Measurements from ENCODE around the gene CES1.
"Not testable (repeated sequence)": the region's sequence is repeated elsewhere in the genome, so short reads cannot be mapped to it uniquely, and the experiment has no call there.

The CES1 gene

DNA sequence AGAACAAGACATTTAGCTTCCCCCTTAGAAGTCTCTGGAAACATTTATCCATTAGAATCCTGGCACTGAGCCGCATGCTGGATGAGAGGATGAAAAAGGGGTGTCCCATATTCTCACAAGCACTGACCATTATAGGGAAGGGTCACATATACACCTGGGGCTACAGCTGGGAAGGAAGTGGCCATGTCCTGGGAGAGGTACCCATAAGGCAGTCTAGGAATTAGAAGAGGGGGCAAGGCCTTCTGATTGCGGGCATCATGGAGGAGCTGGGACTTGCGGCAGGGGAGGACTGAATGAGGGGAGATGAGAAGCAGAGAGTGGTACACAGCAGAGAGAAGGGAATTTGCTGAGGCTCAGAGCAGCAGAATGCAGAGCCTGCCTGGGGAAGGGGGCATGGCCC lies 3.7 kb downstream of the CES1 start:
- DNase-seq: not testable (repeated sequence)

DNA sequence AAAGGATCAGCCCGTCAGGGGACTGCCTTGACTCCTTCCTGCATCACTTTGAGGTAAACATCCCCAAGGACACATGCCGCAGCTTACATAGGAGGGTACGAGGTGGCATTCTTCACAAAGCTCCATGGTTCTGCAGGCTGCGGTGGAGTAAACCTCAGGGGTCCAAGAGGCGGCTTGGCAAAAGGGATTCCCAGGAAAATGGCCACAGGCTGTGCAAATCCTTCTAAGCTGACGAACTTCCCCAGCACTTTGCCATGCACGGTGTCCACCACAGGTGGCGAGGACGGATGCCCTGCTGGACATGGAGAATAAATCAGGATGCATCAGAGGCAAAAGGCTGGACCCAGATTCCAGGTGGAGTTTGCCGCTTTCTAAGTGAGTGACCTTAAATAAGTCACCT lies 4.2 kb downstream of the CES1 start:
- DNase-seq: no peak

DNA sequence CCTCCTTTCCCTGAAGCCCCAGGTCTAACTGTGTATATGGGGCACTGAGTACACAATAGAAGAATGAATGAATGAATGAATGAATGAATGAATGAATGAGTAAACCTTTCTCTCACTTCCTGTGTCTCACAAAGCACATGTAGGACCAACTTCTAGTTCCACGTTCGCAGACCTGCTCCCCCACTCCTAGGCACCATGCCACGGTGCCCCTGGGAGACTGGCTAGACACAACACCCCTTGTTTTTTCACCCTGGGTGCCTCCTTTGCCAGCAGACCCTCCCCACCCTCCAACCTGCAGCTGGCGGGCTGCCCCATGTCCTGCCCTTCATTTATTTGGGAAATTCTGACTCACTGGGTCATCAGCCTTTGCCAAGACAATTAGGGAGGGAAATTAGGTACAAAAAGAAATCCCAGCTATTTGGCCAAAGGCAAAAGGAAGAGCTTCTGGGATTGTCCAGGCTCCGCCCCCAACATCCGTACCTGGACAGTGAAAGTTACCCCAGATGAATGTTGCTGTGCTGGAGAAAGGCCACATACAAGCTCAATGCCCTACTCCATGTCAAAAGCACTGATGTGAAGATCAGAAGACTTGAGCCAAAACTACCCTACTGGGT lies 7.7 kb downstream of the CES1 start:
- DNase-seq: no peak

DNA sequence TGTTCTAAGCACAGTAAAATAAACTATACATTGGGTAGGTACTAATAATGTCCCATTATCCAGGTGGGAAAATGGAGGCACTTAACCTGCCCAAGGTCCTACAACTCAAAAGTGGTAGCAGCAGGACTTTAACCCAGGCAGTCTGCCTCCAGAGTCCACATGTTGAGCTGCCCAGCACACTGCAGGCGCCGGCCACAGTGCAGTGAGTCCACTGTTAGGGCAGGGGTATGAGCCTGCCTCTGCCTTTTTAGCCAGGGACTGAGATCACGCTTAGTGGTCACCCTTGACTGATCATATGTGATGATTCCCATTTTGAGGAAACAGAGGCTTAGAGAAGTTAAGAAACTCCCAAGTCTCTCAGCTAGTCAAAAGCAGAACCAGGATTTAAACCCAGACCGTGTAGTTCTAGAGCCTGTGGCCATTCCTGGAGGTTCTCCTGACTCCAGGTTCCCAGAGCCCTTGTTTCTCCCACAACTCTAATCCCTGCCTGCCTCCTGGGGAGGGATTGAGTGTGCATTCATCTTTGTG lies 8.4 kb downstream of the CES1 start:
- no peak for DNase-seq

DNA sequence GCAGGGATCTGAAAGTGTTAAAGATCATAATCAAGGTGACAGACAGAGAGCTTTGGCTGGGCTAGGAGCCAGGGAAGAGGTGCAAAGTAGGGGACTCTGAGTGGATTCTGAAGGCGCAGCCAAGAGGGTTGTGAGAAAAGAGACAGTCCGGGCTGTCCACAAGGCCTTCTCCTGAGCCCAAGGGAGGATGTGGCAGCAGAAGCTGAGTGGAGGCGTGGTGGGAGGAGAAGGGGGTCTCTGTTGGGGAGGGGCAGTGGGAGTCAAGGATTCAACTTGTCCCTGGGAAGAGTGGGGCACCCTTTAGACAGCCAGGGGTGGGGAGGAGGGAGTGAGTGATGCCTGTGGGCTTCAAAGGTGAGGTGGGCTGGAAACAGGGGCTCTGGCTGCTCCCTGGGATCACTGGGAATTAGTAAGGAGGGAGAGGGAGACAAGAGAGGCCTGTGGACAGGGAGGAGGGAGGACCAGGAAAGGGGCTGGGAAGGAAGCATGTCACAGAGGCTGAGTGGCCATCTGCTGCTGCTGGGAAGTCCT lies 10.6 kb downstream of the CES1 start:
- DNase-seq: no peak

DNA sequence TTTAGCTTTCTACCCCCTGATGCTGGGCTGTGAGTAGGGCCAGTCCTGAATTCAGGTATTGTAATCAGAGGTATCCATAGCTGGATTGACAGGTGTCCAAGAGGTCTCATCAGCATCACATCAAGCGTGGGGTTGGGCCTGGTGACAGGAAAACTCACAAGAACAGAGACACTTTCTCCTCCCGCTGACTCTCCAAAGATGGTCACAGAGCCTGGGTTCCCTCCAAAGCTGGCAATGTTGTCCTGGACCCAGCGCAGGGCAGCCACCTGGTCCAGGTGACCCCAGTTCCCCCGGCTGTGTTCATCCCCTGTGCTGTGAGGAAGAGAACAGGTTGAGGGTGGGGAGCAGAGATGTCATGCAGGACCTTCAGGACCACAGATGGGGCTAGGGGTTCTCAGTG lies 11.7 kb downstream of the CES1 start:
- no peak for DNase-seq

DNA sequence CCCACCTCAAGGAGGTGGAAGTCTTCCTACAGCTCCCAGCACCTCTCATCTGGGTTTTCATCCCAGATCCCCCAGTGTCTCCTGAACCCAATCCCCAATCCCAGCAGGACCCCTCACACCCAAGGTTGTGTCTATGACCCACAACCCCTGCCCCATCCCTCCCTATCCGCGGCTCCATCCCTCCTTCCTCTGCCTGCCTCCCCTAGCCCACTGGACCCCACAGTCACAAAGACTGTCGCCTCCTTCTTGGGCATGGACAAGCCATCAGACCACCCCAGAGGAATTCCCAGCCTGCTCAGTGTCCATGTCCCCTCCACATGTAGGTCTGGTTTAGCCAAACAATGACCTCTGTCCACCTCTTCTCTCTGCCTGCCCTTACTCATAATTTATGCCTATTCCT lies 12.3 kb downstream of the CES1 start:
- DNase-seq: no peak

DNA sequence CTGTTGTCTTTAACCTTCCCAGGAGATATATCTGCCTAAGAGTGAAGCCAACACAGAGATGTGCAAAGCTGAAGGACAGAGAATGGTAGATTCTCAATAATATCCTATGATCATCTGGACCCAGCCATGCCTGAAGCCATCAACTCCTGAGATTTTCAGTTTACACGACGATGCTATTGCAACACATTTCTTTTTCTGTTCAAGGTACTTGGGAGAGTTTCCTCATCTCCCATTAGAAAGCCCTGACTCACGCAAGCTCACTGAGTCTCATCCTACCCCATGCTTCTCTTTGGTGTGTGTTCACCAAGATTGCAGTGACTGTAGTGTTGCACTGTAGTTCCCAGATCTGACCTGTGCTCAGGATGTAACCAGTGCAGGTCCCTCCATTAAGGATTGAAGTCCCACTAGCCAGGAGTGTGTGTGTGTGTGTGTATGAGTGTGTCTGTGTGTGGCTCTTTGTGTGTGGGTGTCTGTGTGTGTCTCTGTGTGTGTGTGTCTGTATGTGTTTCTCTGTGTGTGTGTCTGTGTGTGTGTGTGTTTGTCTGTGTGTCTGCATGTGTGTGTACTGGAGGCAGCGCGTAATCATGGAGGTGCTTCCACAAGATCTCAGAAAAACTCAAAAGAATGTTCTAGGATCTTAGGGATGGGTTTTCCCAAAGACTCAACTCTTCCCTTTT lies 15.5 kb downstream of the CES1 start:
- no peak for DNase-seq

DNA sequence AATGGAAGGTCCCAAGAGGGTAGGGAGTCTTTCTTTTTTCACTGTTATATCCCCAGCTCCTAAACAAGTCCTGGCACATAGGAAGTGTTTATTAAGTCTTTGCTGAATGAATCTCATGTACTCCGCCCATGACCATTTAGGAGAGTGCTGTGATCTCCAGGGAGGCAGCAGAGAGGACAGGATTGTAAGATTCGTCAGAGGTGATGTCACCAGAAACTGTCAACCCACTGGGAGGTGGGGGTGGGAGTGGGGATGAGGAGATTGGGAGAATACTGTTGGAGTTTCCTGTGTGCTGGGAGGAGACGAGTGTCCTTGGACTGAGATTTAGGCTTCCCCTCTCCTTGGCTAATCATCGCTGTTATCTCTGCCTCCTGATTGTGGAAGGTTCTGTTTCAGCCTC lies 16.7 kb downstream of the CES1 start:
- DNase-seq: not testable (repeated sequence)

DNA sequence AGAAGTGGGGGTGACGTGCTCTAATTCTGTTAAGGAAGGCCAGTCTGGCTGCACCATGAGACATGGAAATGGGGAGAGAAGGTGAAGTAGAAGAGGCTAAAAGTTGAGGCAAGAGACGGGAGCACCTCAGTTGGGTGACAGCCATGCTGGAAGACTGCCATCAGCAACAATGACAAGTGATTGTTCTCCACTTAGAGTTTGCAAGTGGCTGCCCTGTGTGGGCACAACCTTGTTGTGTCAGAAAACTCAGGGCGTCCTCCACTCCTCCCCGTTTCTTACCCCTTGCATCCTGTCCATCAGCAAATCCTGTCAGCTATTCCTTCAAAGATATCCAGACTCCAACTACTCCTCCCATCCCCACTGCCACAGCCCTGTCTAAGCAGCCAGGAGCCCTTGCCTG lies 17.6 kb downstream of the CES1 start:
- DNase-seq: no peak

DNA sequence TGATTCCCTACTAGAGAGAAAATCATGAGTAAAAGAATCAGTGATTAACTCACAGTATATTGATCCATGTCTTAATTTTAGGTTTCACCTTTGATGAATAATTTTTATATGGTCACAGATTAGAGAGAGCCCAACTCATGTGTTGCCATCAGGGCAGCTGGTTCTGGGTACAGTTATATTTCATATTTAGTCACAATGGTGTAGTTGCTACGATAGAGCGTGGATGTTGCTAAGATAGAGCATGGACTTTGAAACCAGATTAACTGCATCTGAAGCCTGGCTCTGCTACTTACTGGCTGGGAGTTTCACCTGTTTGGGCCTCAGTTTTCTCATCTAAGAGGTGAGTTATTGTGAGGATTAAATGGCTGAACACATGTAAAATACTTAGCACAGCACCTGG lies 18.7 kb downstream of the CES1 start:
- not testable (repeated sequence) for DNase-seq

DNA sequence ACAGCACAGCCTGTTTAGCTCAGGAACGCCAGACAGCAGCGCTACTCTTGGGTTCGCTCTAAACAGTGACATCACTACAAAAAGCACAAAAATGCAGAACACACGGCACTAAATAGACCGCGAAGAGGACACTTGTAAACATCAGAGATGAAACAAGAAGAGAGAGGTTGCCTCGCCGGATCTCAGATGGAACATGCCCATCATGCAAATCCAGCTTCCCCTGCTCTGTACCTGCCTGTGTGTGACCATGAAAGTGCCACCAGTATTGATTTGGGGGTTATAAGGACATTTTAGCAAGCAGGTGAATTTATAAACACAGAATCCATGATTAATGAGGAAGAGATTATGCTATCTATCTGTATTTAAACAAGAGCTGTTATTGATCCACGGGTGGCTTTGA lies 19.2 kb downstream of the CES1 start:
- not testable (repeated sequence) for DNase-seq

DNA sequence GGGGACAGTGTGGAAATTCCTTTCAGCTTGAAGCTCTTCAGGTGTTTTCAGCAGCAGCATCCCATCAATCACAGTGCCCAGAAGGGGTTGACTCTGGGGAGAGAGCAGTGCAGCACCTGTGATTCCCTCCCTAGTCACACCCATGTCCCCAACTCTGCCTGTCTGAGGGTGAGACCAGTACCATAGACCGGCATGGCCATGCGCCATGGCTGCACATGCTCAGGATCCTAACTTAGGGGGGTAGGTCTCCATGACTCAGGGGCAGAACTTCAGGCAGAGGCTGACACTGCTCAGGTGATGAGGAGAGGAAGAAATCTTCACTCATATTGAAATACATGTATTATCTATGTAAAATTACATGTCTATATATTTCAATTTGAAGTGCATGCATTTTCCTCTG lies 19.9 kb downstream of the CES1 start:
- DNase-seq: no peak

DNA sequence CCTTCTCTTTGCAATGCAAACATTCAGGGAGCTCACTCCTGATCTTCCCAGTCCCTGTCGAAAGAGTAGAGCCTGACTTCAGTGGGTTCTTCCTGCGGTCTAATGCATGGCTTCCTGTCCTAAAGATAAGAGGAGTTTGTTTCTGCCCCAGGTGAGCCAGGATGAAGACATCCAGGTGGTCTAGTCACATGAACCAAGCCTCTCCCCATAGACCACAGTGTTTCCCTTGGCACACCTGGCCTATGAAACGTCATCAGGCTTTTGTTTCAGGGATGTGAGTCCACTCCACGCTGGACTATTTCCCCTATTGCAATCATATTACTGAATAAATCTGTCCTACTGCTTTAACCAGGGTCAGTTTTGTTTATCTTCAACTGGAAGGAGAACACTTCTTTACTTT lies 21.1 kb downstream of the CES1 start:
- DNase-seq: no peak

DNA sequence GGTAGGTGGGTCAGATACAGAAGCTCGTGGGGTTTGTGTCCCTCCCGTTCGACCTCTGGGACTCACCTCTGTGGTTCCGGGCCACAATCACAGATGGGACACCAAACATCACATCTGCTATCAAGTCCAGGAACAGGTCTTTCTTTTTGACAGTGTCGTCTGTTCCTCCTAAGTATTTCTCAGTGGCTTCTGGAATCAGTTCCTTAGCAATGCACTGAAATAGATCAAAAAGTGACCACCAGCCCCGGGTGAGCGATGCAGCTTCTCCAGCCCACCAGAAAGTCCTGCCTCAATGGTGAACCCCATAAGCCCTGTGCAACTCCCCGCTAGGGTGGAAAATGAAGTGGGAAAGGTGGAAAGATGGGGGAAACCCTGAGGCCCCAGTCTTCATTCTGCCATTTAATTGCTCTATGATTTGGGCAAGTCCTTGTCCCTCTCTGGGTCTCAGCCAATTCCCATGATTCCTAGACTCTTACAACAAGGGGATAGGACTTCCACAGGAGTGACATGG lies 22.4 kb downstream of the CES1 start:
- DNase-seq: no peak

DNA sequence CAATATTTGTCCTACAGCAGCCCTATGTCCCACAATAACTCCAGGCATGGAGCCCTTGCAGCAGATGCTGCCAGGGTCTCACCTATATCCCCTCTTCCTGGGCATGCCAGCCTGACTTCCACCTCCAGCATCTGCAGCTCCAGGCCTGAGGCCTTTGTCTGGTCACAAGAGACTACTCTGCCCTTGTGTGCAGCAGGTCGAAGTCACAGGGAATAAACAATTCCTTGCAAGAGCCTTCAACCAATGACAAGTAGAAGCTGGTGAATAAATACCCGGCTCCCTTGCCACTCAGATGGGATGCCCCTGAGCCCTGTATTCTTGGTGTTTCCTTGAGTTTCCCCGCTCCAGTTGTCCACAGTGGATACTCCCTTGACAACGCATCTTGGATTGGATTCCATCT lies 23.0 kb downstream of the CES1 start:
- DNase-seq: no peak

DNA sequence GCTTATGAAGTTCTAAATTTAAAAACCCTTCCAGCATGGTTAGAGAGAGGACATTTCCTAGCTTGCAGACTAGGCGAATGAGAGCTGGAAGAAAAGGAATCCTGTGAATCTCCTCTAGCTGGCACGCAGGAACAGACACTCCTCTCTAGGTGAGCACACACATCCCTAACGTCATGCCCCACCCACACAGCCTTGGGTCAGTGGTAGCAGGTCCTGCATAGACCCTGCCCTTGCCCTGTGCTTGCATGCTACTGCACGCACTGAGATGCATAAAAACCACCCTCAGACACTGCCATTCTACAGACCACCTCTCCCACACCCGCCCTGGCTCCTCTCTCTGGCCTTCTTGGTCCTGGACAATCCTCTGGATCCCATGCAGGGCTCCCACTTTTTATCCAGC lies 23.5 kb downstream of the CES1 start:
- no peak for DNase-seq

DNA sequence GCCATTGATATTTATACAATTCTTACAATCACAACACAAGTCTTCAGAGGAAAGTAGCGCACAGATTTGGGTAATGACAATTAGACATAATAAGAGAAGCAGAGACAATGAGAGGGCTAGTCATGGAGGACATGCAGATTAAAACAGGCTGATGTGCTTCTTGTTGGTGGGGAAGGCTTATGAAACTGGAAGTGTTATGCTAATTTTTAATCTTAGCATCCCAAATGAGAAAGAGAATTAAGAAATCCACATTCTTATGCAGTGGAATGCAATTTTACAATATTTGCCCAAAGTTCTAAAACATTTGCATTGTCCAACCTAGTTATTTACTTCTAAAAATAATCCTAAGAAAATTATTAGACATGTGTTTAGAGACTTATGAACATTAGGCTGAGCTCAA lies 24.6 kb downstream of the CES1 start:
- DNase-seq: not testable (repeated sequence)

DNA sequence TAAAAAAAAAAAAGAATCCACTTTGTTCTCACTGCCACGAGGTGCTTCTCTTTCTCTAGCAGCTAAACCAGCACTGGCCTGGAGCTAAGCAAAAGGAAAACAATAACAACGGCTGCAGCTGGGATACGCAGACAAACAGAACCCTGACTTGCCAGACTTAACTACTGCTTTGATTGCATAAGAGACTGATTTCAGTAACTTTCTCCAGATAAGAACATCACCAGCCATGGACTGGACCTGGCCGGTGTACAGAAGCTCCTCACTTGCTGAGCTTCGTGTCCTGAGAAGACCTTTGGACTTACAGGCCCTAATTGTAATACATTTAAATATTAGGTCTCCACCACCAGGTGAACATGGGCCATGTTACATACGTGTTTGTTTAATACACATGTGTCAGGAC lies 27.8 kb downstream of the CES1 start:
- DNase-seq: not testable (repeated sequence)

DNA sequence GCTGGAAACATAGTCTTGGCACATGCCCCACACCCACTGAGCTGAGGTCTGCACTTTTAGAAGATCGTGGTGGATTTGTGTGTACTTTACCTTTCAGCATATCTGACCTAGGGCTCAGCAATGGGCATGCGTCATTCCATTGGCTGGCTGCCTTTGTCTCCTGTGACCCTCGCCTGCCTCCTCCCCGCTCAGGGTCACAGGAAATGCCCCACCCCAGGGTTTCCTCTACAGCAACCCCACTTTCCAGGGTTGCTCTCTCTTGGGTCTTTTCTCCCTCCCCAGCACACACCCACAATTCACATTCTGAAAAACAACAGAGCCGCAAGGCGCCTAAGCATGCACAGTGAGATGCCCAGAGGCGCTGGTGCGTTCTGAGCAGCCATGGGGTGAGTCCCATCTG lies 29.2 kb downstream of the CES1 start:
- DNase-seq: not testable (repeated sequence)

DNA sequence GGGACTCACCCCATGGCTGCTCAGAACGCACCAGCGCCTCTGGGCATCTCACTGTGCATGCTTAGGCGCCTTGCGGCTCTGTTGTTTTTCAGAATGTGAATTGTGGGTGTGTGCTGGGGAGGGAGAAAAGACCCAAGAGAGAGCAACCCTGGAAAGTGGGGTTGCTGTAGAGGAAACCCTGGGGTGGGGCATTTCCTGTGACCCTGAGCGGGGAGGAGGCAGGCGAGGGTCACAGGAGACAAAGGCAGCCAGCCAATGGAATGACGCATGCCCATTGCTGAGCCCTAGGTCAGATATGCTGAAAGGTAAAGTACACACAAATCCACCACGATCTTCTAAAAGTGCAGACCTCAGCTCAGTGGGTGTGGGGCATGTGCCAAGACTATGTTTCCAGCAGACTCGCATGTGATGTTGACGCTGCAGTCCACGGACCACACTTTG lies 39.9 kb downstream of the CES1 start:
- not testable (repeated sequence) for DNase-seq

DNA sequence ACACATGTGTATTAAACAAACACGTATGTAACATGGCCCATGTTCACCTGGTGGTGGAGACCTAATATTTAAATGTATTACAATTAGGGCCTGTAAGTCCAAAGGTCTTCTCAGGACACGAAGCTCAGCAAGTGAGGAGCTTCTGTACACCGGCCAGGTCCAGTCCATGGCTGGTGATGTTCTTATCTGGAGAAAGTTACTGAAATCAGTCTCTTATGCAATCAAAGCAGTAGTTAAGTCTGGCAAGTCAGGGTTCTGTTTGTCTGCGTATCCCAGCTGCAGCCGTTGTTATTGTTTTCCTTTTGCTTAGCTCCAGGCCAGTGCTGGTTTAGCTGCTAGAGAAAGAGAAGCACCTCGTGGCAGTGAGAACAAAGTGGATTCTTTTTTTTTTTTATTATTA lies 41.4 kb downstream of the CES1 start:
- DNase-seq: not testable (repeated sequence)

DNA sequence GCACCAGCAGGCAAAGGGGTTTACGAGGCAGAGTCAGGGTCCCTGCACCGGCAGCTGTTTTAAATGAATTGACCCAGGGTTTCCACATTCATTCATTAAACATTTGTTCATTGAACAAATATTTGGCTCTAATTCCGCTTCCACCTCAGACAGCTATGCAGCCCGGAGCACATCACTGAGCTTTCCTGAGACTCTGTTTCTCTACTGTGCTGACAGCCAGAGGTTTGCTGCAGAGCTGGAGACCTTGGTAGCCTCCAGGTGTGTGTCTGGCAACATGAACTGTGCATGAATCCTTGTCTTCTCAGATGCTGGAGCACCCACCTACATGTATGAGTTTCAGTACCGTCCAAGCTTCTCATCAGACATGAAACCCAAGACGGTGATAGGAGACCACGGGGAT lies 42.7 kb downstream of the CES1 start:
- not testable (repeated sequence) for DNase-seq

DNA sequence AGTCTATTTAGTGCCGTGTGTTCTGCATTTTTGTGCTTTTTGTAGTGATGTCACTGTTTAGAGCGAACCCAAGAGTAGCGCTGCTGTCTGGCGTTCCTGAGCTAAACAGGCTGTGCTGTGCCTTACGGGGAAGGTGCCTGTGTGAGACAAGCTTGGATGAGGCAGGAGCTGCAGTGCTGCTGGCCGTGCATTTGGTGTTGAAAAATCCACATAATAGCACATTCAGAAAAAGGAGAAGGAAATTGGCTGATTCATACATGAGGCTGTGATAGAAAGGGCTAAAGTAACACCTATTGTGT lies 50.2 kb downstream of the CES1 start:
- DNase-seq: not testable (repeated sequence)
